GM12878 (cell line): Measurements from ENCODE around the gene LARGE1.

Source experiments
- EP300 ChIP-seq, 2 experiments: fragments of 150-350 bp in 1 of 2; IDR thresholded peaks; 2 replicates each; pipeline ENCODE4 v1.6.1; 2011 to 2012; ENCODE audit warnings: low read depth in 2 of 2, low read length in 2 of 2, borderline replicate concordance in 1 of 2, improper control_type of control experiment in 1 of 2, inconsistent platforms in 1 of 2; ENCODE audit not compliant: control insufficient read depth in 1 of 2
- FOS ChIP-seq: IDR thresholded peaks from 3 replicates; pipeline ENCODE4 v1.6.1; 2011; ENCODE audit warnings: borderline replicate concordance; ENCODE audit not compliant: insufficient read length; ENCODE audit errors: extremely low read depth
- MYC ChIP-seq: IDR thresholded peaks from 2 replicates; pipeline ENCODE4 v1.6.1; 2011; ENCODE audit warnings: mild to moderate bottlenecking, low read length, moderate library complexity, inconsistent platforms; ENCODE audit not compliant: insufficient read depth, insufficient replicate concordance, insufficient read length, severe bottlenecking

- TF ChIP-seq FOS, result no peak
- no peak for TF ChIP-seq MYC
- no peak for TF ChIP-seq EP300 (IDR thresholded peaks at IDR 0.05; ENCODE audit: borderline replicate concordance in 1 of 2, control insufficient read depth in 1 of 2, low read depth in 2 of 2, low read length in 2 of 2)
Observed at GRCh38 chr22:33909911-33910310, 10.4 kb downstream of the LARGE1 start.
